Parietal lobe (tissue), 2 donors: ENCODE measurements around the gene KDM5C. TPM values are rescaled to one million over a fixed set of nuclear protein-coding genes. Genes with fewer than 3 reads are reported as not detected.

ENCODE experiments used
- small RNA-seq: library from RNA; depleted of rRNA; stranded (forward); fragments of <200 nt; gene quantifications from one replicate; pipeline ENCODE3, GENCODE V24; 2014; ENCODE audit warnings: low replicate concordance
- total RNA-seq: library from RNA; depleted of rRNA; stranded (reverse); fragments of >200 nt; gene quantifications from one replicate; pipeline ENCODE4 v1.2.3, GENCODE V29; 2014

Gene KDM5C
- total RNA-seq = 137 TPM

GRCh38 chrX:53224860-53225797 lies at the start of gene KDM5C:
Gene KDM5C (minus strand): TSS chrX:53225207. CDS start chrX:53224889, 318 bp downstream.

Small RNA genes lying within 50 kb of the gene (small RNA-seq; reads per million reads assigned to genes)
- gene AL139396.1 (not detected), gene MIR6894 (not detected), gene MIR6895 (not detected)

Other genes starting within 250 kb of the KDM5C start
- 36.0 TPM for gene GPR173, start 176.4 kb downstream of the KDM5C start, total RNA-seq
- gene TSPYL2, start 142.8 kb downstream of the KDM5C start, total RNA-seq = 12.5 TPM
- 91.4 TPM for gene KANTR, start 131.1 kb downstream of the KDM5C start, total RNA-seq
- 18.2 TPM for gene IQSEC2, start 56.4 kb upstream of the KDM5C start, total RNA-seq
- gene SMC1A, start 197.4 kb upstream of the KDM5C start, total RNA-seq = 39.4 TPM
- 0.63 TPM for gene RIBC1, start 197.7 kb upstream of the KDM5C start, total RNA-seq
- gene HSD17B10, start 209.2 kb upstream of the KDM5C start, total RNA-seq = 21.3 TPM